GM15510 (cell line): ENCODE measurements around the gene WDR72.

Experiments used
- POLR2A ChIP-seq: IDR thresholded peaks from 3 replicates; pipeline ENCODE4 v1.6.1; 2011; ENCODE audit warnings: borderline replicate concordance; ENCODE audit not compliant: insufficient read length; ENCODE audit errors: extremely low read depth

The WDR72 gene

DNA sequence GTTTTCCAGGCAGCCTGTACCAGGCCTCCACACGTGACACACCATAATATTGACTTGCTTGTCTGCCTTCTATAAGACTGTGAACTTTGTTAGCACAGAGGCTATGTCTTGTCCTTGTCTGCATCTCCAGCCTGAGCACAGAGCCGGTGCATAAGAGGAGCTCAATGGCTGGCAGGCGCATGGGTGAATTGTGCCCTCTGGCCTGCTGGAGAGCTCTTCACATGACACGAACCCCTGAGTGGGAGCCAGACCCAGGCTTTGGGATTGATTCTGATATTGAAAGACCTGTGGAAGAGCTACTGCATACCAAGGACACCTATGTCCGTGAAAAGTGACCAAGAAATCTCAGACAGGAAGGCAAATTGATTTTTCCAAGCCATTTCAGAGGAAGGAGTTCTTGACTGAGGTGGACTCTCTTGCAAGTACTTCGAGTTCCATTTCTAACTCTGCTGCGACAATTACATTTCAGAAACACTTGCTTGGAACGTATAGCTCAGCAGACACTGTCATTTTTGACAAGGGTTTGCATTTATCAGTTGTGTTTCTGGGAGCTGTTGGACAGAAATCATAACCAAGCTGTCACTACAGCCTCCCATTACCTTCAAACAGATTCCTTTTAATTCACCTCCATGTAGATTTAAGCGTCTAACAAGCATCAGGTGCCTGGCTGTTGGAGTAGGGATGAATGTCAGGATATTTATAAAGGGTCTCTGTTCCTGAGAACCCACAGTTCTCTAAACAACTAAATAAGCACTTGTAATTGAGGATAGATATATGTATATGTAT is 281.3 kb downstream of the WDR72 start:
- TF ChIP-seq POLR2A: no peak

DNA sequence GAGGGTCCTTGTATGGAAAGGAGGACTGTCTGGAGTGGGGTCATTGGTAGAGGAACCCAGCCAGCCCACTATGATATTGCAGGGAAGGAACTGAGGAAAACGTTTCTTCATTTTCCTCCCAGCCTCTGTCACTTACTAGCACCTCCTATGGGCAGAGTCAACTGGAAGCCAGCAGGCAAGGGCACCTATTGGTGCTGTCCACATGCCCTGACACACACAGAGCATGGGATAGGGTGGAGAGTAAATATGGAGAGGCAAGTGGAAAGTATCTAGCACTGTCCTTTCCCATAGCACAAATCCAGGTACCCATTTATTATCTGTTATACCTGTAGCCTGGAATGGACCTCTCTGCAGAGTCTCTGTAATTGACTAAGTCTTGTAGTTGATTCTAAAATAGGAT is 285.6 kb downstream of the WDR72 start:
- no peak for TF ChIP-seq POLR2A

DNA sequence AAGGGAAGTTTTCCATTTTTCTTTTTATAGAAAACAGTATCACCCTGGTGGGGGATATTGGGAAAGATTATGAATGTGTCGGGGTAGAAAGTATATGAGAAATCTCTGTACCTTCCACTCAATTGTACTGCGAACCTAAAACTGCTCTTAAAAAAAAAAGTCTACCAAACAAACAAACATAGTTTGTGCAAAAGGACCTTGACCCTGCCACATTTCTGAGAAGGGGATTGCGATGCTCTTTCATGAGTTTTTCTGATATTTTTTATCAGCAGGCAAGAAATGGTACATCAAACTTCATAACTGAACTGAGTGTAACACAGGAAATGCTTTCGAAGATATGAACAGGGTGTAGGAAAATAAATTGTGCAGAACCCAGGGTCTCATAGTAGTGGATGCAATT is 286.0 kb downstream of the WDR72 start:
- no peak for TF ChIP-seq POLR2A

DNA sequence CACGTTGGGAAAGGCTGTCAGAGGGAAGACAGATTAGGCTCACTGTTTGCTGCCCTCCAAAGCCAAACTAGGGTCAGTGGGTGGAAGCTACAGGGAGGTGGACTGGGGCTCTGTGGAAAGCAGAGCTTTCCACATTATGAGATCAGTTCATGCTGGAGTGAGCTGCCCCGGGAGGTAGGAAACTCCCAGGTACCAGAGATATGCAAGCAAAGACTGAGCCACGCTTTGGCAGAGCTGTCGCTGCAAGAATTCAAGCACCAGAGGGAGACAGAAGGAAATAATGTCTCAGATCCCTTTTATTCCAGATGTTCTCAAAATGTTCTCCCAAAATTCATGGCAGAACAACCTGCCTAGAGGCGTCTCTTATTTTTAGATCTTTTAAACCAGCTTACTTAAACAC is 286.6 kb downstream of the WDR72 start:
- TF ChIP-seq POLR2A: no peak

DNA sequence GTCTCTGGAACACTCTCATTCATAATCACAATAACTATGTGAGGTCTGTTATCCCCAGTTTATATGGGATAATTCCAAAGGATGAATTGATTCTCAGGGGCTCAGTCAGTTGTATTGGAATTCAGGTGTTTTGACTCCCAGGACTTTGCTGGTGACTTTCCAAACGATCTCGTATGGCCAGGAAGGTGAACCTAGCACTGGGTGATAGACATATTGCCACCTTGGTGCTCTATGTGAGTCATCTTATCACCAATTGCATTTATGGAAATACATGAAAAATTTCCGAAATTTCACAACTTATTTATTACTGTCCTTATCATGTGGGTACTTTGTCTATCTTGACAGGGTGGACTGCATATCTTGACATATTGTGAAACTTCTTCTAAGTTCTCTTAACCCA is 287.3 kb downstream of the WDR72 start:
- no peak for TF ChIP-seq POLR2A

DNA sequence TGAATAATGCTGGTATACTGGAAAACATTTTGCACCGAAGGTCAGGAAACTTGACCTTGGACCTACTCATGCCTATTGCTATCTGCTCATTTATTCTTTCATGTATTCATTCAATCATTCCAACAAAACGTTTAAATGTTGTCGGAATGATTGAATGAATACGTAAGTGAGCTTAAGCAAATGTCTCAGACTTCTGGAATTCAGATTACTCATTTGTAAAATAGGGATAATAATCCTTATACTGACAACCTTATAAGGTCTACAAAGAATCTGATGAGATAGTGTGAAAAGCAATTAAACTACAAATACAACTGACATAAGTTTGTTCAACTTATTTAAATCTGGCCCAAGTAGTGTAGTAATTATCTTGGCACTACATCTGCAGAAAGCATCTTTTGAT is 288.7 kb downstream of the WDR72 start:
- no peak for TF ChIP-seq POLR2A

DNA sequence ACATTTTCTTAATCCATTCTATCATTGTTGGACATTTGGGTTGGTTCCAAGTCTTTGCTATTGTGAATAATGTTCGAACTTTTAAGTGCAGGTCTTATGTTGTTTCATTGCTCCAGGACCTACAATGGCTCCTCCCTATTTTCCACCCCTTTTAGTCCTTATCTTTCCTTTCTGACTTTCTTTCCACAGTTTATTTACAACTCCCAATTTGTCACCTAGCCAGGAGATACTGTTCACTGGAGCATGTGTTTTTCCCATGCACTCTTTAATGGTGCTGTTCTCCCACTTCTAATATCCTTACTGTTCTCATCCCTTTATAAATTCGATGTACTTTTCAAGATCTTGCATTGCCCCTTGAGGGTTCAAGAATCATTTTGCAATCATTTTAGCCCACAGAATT is 290.0 kb downstream of the WDR72 start:
- TF ChIP-seq POLR2A: no peak
